H7 (cell line): ENCODE data around the gene WRAP53. TPM values are rescaled to one million over a fixed set of nuclear protein-coding genes. Genes with fewer than 3 reads are reported as not detected.

Experiments
- DNase-seq: peaks from one replicate; pipeline ENCODE4 v3.0.0; 2012
- H3K27me3 ChIP-seq: 2 replicates; pipeline ENCODE4 v1.6.0; 2011; ENCODE audit warnings: mild to moderate bottlenecking, low read length; ENCODE audit not compliant: control insufficient read depth, insufficient read depth
- H3K36me3 ChIP-seq: replicated peaks from 2 replicates; pipeline ENCODE4 v1.5.1; 2011; ENCODE audit warnings: low read length; ENCODE audit not compliant: control insufficient read depth, insufficient read depth
- H3K4me3 ChIP-seq: 2 replicates; pipeline ENCODE4 v1.5.1; 2011; ENCODE audit warnings: low read depth, mild to moderate bottlenecking, control low read depth, low read length, moderate library complexity; ENCODE audit not compliant: insufficient read depth
- total RNA-seq: library from RNA; depleted of rRNA; stranded (reverse); fragments of >200 nt; shearing (Covaris generic); gene quantifications from 2 replicates; pipeline ENCODE4 v1.2.3, GENCODE V29; 2014

WRAP53 gene
- total RNA-seq, 1 experiment from 2014 or later = 41.3 TPM

DNA sequence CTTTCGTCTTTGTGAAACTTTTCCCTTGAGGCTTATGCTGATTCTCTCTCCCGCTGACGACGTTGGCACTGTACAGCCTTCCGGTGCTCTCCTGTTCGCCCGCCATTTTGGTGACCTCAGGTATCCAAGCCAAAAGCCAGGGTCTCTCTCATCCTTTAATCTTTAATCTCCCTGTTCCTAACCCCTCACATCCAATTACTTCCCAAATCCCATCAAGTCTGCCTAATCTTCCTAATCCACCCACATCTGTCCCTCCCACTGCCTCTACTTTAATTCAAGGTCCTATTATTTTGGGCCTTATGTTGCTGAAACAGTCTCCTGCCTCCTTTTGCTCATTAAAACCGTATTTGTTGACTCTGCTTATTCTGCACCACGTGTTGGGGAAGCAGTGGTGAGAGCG, 7.3 kb downstream of the WRAP53 start:
- Histone ChIP-seq H3K27me3 (no peaks in the 10 kb centered on the region), H3K4me3 (no peak overlapping the region), H3K36me3 (peaks cover 2% of the 10 kb centered on the region)
- DNase-seq = no peak

DNA sequence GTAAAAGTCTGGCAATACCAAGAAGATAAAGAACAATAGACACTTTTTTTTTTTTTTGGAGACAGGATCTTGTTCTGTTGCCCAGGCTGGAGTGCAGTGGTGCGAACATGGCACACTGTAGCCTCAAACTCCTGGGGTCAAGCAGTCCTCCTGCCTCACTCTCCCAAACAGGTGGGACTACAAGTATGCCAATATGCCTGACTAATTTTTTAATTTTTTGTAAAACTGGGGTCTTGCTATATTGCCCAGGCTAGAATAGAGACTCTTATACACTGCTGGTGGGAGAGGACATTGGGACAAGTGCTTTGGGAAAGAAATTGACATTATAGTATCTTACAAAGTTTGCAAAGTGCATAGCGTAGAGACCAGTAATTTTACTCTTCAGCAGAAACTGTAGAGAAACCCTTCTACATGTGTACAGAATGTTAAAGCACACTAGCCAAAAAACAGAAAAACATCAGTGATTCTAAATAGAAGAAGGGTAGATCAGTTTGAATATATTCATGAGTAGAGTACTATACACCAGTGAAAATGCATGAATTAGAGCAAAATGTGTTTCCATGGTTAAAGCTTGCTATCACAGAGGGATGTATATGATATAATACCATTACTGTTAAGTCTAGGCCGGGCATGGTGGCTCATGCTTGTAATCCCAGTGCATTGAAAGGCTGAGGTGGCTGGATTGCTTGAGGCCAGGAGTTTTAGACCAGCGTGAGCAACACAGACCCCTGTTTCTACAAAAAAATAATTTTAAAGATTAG, 9.7 kb downstream of the WRAP53 start:
- no peak for DNase-seq
- H3K36me3 ChIP-seq = peaks cover 3% of the 10 kb centered on the region
- no peaks in the 10 kb centered on the region for H3K27me3 ChIP-seq
- no peak overlapping the region for H3K4me3 ChIP-seq

DNA sequence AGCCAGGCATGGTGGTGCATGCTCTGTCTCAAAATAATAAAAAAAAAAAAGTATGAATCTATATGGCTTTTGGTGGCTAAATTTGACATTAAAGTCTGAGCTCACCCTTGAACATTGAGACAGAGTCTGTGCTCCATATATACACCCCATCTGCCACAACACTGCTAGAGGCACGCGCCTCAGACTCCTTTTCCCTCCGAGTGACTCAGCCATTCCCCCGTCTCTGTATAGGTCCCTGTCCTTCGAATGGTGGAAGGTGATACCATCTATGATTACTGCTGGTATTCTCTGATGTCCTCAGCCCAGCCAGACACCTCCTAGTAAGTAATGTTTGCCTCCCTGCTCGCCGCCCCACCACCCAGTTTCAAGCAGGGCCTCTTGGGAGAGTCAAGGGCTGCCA, 12.2 kb downstream of the WRAP53 start:
- H3K36me3 ChIP-seq = peaks cover 1% of the 10 kb centered on the region
- no peak overlapping the region for H3K4me3 ChIP-seq
- peaks cover 11% of the 10 kb centered on the region for H3K27me3 ChIP-seq
- no peak for DNase-seq

DNA sequence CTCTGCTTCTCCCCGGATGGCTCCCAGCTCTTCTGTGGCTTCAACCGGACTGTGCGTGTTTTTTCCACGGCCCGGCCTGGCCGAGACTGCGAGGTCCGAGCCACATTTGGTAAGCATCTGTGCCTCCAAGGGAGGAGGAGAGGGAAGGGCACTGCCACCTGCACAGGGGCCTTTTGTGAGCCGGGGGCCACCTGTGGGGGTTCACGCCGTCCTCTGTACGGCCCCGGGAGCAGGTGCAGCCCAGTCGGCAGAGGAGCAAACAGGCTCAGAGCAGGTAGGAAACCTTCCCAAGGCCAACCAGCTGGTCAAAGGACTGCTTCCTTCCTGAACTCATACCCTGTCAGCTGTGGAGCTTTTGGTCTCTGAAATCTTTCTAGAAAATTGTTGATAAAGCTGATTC, 13.4 kb downstream of the WRAP53 start:
- H3K27me3 ChIP-seq = peaks cover 23% of the 10 kb centered on the region
- peaks cover 1% of the 10 kb centered on the region for H3K36me3 ChIP-seq
- H3K4me3 ChIP-seq = no peak overlapping the region
- DNase-seq = no peak

DNA sequence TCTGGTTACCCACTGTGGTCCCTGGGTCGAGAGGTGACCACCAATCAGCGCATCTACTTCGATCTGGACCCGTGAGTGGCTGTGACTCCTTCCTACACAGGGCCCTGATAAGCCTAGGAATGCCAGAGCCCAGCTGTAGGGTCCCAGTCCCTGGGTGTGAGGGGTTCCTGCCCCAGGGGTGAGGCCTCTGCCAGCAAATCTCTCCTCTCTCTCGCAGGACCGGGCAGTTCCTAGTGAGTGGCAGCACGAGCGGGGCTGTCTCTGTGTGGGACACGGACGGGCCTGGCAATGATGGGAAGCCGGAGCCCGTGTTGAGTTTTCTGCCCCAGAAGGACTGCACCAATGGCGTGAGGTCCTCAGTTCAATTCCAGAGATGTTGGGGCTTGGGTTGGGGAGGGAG, 14.5 kb downstream of the WRAP53 start:
- peaks cover 31% of the 10 kb centered on the region for H3K27me3 ChIP-seq
- H3K4me3 ChIP-seq = no peak overlapping the region
- DNase-seq = no peak
- H3K36me3 ChIP-seq = peaks cover 1% of the 10 kb centered on the region

DNA sequence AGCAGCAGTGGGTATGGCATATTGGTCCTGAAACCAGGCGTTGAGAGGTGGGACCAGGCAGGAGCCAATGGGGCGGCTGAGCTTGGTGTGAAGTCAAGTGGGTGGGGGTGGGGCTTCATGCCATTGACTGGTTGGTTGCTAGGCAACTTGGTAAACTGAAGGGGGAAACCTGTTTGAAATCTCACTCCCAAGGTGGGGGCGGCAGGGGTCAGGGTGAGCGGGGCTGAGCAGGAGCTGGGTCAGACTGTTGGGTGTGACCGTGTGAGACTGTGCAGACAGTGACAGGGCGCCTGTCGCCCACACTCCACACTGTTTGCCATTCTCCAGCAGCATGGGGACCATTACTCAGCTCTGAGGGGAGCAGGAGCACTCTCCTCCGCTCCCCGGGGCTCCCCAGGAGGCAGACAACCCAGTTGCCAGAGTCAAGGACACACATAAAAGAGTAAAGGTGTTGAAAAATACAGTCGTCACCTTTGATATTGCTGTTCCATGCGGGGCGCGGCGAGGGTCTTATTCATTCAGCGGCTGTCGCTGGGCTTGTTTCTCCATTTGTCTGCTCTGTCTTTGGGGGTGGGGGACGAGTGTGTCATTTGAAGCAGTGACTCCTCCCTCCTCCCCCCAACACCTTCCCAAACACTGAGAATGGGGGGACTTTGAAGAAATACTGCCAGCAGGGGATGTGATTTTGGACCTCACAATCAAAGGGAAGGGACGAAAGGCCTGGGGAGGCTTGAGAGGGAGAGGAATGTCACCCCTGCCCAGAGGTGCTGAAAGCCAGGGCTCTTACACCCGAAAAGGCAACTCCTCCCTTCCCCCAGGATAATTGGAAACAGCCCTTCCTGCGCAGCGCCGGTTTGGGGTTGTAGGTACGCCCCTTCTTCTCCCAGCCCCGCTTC, 15.6 kb downstream of the WRAP53 start:
- peaks cover 31% of the 10 kb centered on the region for H3K27me3 ChIP-seq
- peak; percentile 94 for DNase-seq
- H3K4me3 ChIP-seq = peak overlapping the region; percentile 65
- H3K36me3 ChIP-seq = peaks cover 1% of the 10 kb centered on the region

DNA sequence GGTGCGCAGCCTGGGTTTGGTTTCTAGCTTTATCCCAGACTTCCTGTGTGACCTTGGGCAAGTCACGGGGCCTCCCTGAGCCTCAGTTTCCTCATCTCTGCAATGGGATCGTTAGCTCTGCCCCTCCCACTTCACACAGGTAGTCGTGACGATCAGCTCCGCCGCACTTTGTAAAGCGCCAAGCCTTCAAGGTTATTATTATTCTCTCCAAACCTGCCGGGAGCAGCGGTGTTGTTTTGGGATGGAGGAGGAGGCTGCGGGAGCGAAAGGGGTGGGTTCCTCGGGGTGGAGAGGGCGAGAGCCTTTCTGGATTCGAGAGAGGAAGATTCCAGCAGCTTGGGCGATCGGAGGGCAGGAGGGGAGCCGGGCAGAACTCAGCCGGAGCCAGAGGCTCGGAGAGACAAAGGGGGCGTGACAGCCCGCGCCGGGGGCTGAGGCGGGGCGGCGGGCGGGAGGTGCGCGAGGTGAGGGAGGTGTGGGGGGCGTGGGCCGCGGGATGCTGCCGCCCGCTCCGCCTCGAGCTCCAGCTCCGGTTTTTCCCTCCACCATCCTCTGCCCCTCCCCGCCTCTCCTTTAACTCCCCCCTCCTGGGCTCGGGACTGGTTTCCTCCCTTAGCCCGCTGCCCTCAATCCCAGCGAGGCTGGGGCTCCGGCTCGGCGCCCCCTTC, 16.5 kb downstream of the WRAP53 start, which contains the start of gene EFNB3:
EFNB3 (plus strand) TSS at position 602 of the 668 bp plus-strand sequence. CDS start 397 bp downstream, outside the sequence.
- DNase-seq = peak; percentile 95
- Histone ChIP-seq H3K36me3 (peaks cover 1% of the 10 kb centered on the region), H3K4me3 (peak within 1 kb of the TSS; percentile 65), H3K27me3 (peaks cover 31% of the 10 kb centered on the region)

DNA sequence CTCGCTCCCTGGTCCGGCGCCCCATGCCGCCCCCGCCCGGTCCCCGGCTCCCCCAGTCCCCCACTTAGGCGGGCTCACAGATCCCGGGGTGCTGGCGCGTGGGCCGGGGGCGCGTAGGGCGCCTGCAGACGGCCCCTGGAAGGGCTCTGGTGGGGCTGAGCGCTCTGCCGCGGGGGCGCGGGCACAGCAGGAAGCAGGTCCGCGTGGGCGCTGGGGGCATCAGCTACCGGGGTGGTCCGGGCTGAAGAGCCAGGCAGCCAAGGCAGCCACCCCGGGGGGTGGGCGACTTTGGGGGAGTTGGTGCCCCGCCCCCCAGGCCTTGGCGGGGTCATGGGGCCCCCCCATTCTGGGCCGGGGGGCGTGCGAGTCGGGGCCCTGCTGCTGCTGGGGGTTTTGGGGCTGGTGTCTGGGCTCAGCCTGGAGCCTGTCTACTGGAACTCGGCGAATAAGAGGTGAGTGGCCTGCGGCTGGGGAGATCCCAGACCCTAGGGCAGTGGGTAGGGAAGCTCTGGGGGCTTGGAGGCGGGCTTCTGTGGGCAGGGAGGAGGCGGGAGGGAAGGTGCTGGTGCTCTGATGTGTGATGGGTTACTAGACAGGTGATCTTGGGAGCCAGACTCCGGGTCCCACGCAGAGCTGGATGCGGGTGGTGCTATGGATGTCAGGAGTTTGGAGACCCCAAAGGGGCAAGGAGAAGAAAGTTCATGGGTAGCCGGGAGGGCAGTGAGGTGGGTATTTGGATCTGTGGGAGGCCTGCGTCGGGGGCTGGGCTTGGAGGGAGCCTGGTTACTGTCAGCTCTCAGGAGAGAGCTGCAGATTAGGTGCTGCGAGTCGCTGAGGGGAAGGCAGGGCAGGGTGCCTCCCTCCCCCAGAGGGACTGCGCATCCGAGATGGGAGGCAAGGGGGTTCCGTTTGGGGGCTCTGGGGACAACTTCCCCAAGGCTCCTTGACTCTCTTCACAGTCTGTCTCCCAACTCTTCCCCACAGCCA, 17.3 kb downstream of the WRAP53 start:
- Histone ChIP-seq H3K36me3 (peaks cover 1% of the 10 kb centered on the region), H3K27me3 (peaks cover 31% of the 10 kb centered on the region), H3K4me3 (peak overlapping the region; percentile 65)
- peak; percentile 78 for DNase-seq

DNA sequence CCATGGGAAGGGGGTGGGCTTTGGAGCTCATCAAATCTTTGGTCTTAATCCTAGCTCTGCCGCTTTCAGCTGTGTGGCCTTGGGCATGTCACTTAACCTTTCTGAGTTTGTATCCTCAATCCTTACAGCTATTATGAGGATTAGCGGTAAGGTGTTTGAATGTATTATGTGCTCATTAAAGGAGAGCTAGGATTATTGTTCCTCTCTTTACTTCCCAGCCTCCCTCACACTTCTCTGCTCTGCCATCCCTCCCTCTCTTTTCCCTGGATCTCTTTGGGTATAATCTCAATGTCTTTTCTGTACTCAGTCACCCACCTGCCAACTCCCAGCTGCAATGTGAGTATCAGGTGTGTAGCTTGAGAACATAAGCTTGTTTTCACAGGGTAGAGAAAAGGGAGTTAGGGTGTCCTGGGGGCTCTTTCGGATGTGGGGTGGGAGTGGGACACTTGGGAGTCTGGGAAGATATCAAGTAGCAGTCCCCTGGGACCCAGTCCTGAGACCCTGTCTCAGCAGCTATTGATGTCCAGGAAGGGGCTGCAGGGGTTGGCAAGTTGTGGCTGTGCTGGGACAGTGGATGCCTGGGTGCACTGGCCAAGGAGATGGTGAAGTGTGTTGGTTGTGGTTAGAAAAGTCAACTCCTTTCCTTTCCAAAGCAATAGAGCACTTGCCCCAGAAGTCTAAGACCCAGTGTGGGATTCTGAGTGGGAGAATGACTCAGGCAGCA, 18.5 kb downstream of the WRAP53 start:
- no peak for DNase-seq
- Histone ChIP-seq H3K4me3 (no peak overlapping the region), H3K27me3 (peaks cover 33% of the 10 kb centered on the region)

DNA sequence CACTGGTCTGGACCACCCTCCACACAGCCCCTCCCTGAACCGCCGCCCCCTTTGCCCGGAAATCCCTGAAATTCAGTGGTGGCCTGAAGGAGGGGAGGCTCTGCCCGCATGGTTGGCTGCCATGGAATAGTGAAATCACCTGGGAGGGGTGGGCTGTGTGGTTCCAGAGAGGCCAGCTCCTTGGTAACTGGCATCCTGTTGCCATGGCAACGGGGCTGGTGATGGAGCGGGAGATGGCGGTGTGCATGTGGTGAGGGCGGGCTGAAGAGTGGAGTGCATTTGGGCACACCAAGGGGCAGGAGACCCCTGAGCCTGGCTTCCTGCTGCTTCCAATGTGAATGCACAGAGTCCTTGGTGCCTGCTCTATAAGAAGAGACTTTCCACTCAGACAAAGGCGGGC, 19.2 kb downstream of the WRAP53 start:
- Histone ChIP-seq H3K27me3 (peaks cover 38% of the 10 kb centered on the region), H3K36me3 (no peaks in the 10 kb centered on the region), H3K4me3 (no peak overlapping the region)
- DNase-seq = peak; percentile 66

More for the DNA sequence above, 18.5 kb downstream of the WRAP53 start:
- H3K36me3 ChIP-seq = peaks cover under 1% of the 10 kb centered on the region

DNA sequence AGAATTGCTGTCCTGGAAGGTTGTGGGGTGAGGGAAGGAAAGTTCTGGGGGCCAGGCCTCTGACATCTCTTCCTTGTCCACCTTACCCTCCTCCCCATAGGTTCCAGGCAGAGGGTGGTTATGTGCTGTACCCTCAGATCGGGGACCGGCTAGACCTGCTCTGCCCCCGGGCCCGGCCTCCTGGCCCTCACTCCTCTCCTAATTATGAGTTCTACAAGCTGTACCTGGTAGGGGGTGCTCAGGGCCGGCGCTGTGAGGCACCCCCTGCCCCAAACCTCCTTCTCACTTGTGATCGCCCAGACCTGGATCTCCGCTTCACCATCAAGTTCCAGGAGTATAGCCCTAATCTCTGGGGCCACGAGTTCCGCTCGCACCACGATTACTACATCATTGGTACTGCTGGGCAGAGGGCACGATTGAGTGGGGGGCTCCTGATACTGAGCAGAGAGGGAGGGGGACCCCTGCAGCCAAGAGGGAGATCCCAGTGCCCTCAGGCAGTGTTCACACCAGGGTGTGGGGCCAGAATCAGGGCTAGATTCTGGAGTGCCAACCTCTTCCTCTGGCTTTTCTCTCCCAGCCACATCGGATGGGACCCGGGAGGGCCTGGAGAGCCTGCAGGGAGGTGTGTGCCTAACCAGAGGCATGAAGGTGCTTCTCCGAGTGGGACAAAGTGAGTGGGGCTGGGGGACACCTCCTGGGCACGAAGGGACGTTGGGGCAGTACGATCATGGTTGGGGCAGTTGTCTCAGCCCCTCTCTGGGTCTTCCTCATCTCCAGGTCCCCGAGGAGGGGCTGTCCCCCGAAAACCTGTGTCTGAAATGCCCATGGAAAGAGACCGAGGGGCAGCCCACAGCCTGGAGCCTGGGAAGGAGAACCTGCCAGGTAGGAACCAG, 19.8 kb downstream of the WRAP53 start:
- peaks cover 42% of the 10 kb centered on the region for H3K27me3 ChIP-seq
- H3K36me3 ChIP-seq = no peaks in the 10 kb centered on the region
- peak; percentile 18 for DNase-seq
- H3K4me3 ChIP-seq = no peak overlapping the region

DNA sequence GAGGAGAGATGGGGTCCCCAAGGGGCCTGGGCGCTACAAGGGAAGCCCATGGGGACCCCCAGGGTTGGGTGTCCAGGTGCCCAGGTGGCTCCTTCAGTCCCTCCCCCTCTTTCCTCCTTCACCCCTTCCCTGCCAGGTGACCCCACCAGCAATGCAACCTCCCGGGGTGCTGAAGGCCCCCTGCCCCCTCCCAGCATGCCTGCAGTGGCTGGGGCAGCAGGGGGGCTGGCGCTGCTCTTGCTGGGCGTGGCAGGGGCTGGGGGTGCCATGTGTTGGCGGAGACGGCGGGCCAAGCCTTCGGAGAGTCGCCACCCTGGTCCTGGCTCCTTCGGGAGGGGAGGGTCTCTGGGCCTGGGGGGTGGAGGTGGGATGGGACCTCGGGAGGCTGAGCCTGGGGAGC, 20.8 kb downstream of the WRAP53 start:
- Histone ChIP-seq H3K36me3 (no peaks in the 10 kb centered on the region), H3K27me3 (peaks cover 40% of the 10 kb centered on the region), H3K4me3 (no peak overlapping the region)
- peak; percentile 28 for DNase-seq
